PC-3 (cell line): ENCODE data around the gene ZNF830. TPM values are rescaled to one million over a fixed set of nuclear protein-coding genes. Genes with fewer than 3 reads are reported as not detected.

ENCODE experiments used
- ATAC-seq: fragments of 200-7000 bp; cut with Tn5 transposase; 2 replicates; pipeline ENCODE4 v1.9.1; 2020; ENCODE audit warnings: mild to moderate bottlenecking, moderate library complexity
- BruUV-seq: library from RNA; stranded (reverse); fragments of 400-500 nt; replicated peaks from 2 replicates; lab custom pipeline; 2021; lab: Mats Ljungman, UMichigan
- CTCF ChIA-PET: fragments of 300-600 bp; sonication (Branson Sonifier 250); formaldehyde crosslinking; loops from one replicate; lab custom pipeline; 2022; ENCODE audit warnings: antibody characterized with exemption; lab: Charles Lee
- POLR2A ChIA-PET: fragments of 300-600 bp; sonication (Branson Sonifier 250); formaldehyde crosslinking; loops from one replicate; lab custom pipeline; 2022; ENCODE audit warnings: antibody characterized with exemption; ENCODE audit not compliant: unreplicated experiment; lab: Charles Lee
- DNase-seq: peaks from one replicate; pipeline ENCODE4 v3.0.0-alpha.2; 2015
- H2AFZ ChIP-seq: fragments of 300-600 bp; sonication (generic); 2 replicates; pipeline ENCODE4 v1.6.0; 2016; ENCODE audit warnings: antibody characterized with exemption, low read length
- H3F3A ChIP-seq: fragments of 300-600 bp; sonication (generic); one replicate; pipeline ENCODE4 v1.6.0; 2017; ENCODE audit warnings: antibody characterized with exemption, low read length, control low read depth, mild to moderate bottlenecking; ENCODE audit not compliant: unreplicated experiment
- H3K27ac ChIP-seq: fragments of 300-600 bp; sonication (generic); 2 replicates; pipeline ENCODE4 v1.5.1; 2016; ENCODE audit warnings: mild to moderate bottlenecking, low read length
- H3K27me3 ChIP-seq: fragments of 300-600 bp; sonication (generic); 2 replicates; pipeline ENCODE4 v1.6.1; 2016; ENCODE audit warnings: low read length, mixed read lengths
- H3K36me3 ChIP-seq: fragments of 300-600 bp; sonication (generic); 2 replicates; pipeline ENCODE4 v1.6.1; 2016; ENCODE audit warnings: low read depth, mixed run types, low read length, mixed read lengths
- H3K4me1 ChIP-seq: fragments of 300-600 bp; sonication (generic); 2 replicates; pipeline ENCODE4 v1.5.1; 2016; ENCODE audit warnings: low read length; ENCODE audit not compliant: insufficient read depth
- H3K4me2 ChIP-seq: fragments of 300-600 bp; sonication (generic); 2 replicates; pipeline ENCODE4 v1.6.0; 2016; ENCODE audit warnings: low read length
- H3K4me3 ChIP-seq: fragments of 300-600 bp; sonication (generic); 2 replicates; pipeline ENCODE4 v1.5.1; 2016; ENCODE audit warnings: mild to moderate bottlenecking, low read length, mixed read lengths
- H3K79me2 ChIP-seq: fragments of 300-600 bp; sonication (generic); 2 replicates; pipeline ENCODE4 v1.6.1; 2017; ENCODE audit warnings: low read length, mixed read lengths
- H3K9ac ChIP-seq: fragments of 300-600 bp; sonication (generic); 2 replicates; pipeline ENCODE4 v1.6.0; 2016; ENCODE audit warnings: mild to moderate bottlenecking, low read length
- H3K9me2 ChIP-seq: fragments of 300-600 bp; sonication (generic); replicated peaks from 2 replicates; pipeline ENCODE4 v1.6.1; 2016; ENCODE audit warnings: mixed run types, low read length, mixed read lengths
- H3K9me3 ChIP-seq: fragments of 300-600 bp; sonication (generic); 2 replicates; pipeline ENCODE4 v1.6.1; 2016; ENCODE audit warnings: low read length, mixed read lengths
- H4K20me1 ChIP-seq: fragments of 300-600 bp; sonication (generic); 2 replicates; pipeline ENCODE4 v1.6.1; 2016; ENCODE audit warnings: low read length, mixed read lengths
- EZH2 ChIP-seq: fragments of 300-600 bp; sonication (generic); IDR thresholded peaks from one replicate; pipeline ENCODE4 v1.6.1; 2017; ENCODE audit warnings: antibody characterized with exemption, mild to moderate bottlenecking, low read length; ENCODE audit not compliant: unreplicated experiment
- EZH2phosphoT487 ChIP-seq: fragments of 300-600 bp; sonication (generic); IDR thresholded peaks from 2 replicates; pipeline ENCODE4 v1.6.1; 2018; ENCODE audit warnings: mild to moderate bottlenecking, antibody characterized with exemption, low read length, borderline replicate concordance
- intact Hi-C: fragments of 100-400 bp; cut with micrococcal nuclease; formaldehyde crosslinking; loops from 2 replicates; pipeline ENCODE4 v1.9.0; 2023
- total RNA-seq: library from RNA; depleted of rRNA; stranded (reverse); fragments of >200 nt; gene quantifications from 2 replicates; pipeline ENCODE4 v1.2.3, GENCODE V29; 2014
- TF ChIP-seq, protein P1 (sequence below): fragments of 300-600 bp; sonication (generic); conservative IDR thresholded peaks from 2 replicates; pipeline ENCODE4 v1.5.1; 2017; ENCODE audit warnings: antibody characterized with exemption, low read depth, mild to moderate bottlenecking, low read length

ZNF830 gene
- total RNA-seq, 1 experiment from 2014 or later, result 5.0 TPM

DNA sequence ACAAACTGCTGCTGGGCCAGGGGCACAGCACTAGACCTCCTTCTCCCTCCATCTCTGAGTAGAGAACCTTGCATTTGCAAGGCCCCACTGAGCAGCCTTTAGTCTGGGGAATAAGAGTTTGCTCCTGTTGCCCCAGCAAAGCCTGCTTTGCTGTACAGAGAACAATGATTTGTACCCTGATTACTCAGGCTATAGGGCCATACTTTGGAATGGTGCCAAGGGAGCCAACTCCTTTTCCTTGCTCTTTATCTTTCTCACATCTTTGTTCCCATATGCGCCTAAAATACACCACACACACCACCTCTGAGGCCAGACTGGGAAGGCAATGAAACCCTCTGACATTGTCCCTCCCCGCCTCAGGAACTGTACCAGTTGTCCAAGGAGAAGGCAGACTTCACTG lies 40.2 kb downstream of the ZNF830 start:
- ATAC-seq (no peak), DNase-seq (peak; percentile 25)
- no peak overlapping the region for H3K4me2 ChIP-seq
- H3K4me1 ChIP-seq, result peaks cover 13% of the 10 kb centered on the region
- H3K9ac ChIP-seq, result no peak overlapping the region
- peaks cover 18% of the 10 kb centered on the region for H3K36me3 ChIP-seq
- intact Hi-C loops, result no loop called here
- CTCF ChIA-PET, result no interaction called here
- TF ChIP-seq EZH2 (no peak), EZH2phosphoT487 (no peak)
- TF ChIP-seq, protein P1, sequence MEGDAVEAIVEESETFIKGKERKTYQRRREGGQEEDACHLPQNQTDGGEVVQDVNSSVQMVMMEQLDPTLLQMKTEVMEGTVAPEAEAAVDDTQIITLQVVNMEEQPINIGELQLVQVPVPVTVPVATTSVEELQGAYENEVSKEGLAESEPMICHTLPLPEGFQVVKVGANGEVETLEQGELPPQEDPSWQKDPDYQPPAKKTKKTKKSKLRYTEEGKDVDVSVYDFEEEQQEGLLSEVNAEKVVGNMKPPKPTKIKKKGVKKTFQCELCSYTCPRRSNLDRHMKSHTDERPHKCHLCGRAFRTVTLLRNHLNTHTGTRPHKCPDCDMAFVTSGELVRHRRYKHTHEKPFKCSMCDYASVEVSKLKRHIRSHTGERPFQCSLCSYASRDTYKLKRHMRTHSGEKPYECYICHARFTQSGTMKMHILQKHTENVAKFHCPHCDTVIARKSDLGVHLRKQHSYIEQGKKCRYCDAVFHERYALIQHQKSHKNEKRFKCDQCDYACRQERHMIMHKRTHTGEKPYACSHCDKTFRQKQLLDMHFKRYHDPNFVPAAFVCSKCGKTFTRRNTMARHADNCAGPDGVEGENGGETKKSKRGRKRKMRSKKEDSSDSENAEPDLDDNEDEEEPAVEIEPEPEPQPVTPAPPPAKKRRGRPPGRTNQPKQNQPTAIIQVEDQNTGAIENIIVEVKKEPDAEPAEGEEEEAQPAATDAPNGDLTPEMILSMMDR, result no peak
- H3K79me2 ChIP-seq, result no peaks in the 10 kb centered on the region
- no peak overlapping the region for H3K27ac ChIP-seq
- H3K27me3 ChIP-seq, result no peaks in the 10 kb centered on the region
- no peak overlapping the region for H2AFZ ChIP-seq
- no peaks in the 10 kb centered on the region for H3F3A ChIP-seq
- H3K4me3 ChIP-seq, result no peak overlapping the region
- H4K20me1 ChIP-seq, result no peaks in the 10 kb centered on the region
- no TSS peak for BruUV-seq
- POLR2A ChIA-PET, result no interaction called here
- no peaks in the 10 kb centered on the region for H3K9me2 ChIP-seq
- H3K9me3 ChIP-seq, result no peaks in the 10 kb centered on the region

DNA sequence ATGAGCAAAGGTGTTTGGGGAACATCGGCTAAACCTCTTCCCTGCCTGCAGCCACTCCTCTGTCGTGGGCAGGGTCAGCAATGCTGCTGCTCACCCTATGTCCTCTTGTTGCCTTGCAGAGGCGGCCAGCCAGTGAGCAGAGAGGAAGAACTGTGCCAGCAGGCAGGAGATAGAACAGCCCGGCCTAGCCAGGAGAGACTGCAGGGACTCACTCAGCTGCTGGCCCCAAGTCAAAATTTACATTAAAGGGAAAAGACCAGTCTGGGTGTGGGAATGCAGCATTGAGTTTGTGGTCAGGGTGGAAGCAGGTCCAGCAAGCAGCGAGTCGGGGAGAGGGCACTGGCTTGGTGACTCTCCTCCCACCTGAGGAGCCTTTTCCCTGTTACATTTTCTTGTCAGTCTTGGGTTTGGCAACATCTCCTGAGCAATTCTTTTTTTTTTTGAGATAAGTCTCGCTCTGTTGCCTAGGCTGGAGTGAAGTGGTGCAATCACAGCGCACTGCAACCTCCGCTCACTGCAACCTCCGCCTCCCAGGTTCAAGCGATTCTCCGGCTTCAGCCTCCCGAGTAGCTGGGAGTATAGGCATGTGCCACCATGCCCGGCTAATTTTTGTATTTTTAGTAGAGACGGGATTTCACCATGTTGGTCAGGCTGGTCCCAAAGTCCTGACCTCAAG lies 41.7 kb downstream of the ZNF830 start:
- Histone ChIP-seq H3K36me3 (peaks cover 14% of the 10 kb centered on the region), H3K27me3 (no peaks in the 10 kb centered on the region), H3K4me1 (peaks cover 13% of the 10 kb centered on the region), H3K79me2 (no peaks in the 10 kb centered on the region), H3K9ac (no peak overlapping the region), H4K20me1 (no peaks in the 10 kb centered on the region), H3K4me3 (no peak overlapping the region), H2AFZ (no peak overlapping the region), H3F3A (no peaks in the 10 kb centered on the region), H3K9me3 (no peaks in the 10 kb centered on the region), H3K27ac (0 out of 2 replicates have a peak overlapping the region, but pooled peaks have one; percentile 17), H3K9me2 (no peaks in the 10 kb centered on the region), H3K4me2 (no peak overlapping the region)
- no peak for TF ChIP-seq EZH2
- no peak for TF ChIP-seq EZH2phosphoT487
- TF ChIP-seq, protein P1, result no peak
- no TSS peak for BruUV-seq
- ATAC-seq (peak; percentile 76), DNase-seq (peak; percentile 64)
- CTCF ChIA-PET, result interaction anchor here (0.6 kb wide), 1 partner anchor 80 kb away, joined by 3 read pairs; no protein-coding TSS in a partner anchor
- intact Hi-C loops, result no loop called here
- POLR2A ChIA-PET, result no interaction called here

DNA sequence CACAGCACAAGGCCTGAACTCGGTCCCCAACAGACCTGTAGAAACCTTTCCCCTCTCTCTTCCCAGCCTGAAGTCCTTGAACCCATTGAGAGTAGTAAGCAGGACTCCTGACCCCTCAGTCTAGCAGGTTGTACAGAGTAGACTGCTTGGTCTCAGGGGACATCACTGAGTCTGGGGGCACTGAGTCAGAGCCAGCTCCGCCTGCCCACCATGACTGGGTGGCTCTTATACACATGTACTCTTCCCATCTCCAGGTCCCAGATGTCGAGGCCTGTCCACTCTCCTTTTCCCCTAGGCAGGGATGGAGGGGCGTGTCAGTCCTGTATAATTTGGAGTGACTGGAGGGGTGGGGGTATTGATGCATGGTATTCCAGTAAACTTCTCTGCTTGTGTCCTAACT lies 42.4 kb downstream of the ZNF830 start:
- intact Hi-C loops, result no loop called here
- ChIA-PET POLR2A (no interaction called here), CTCF (no interaction called here)
- no peak for ATAC-seq
- DNase-seq, result no peak
- Histone ChIP-seq H3K4me1 (peaks cover 13% of the 10 kb centered on the region), H3K9me2 (no peaks in the 10 kb centered on the region), H3K4me2 (no peak overlapping the region), H3K27ac (no peak overlapping the region), H3K4me3 (no peak overlapping the region), H3K9ac (no peak overlapping the region), H4K20me1 (no peaks in the 10 kb centered on the region), H3K36me3 (peaks cover 13% of the 10 kb centered on the region), H3K27me3 (no peaks in the 10 kb centered on the region), H3K9me3 (no peaks in the 10 kb centered on the region), H3F3A (no peaks in the 10 kb centered on the region), H3K79me2 (no peaks in the 10 kb centered on the region), H2AFZ (no peak overlapping the region)
- no peak for TF ChIP-seq EZH2
- TF ChIP-seq, protein P1, result no peak
- no peak for TF ChIP-seq EZH2phosphoT487
- BruUV-seq, result no TSS peak
